ENCODE measurements around the gene SKA2. TPM values are rescaled to one million over a fixed set of nuclear protein-coding genes. Genes with fewer than 3 reads are reported as not detected.
A peak's percentile ranks its signal among the peaks of the same experiment; 100 is the strongest.
"Not testable (repeated sequence)": the region's sequence is repeated elsewhere in the genome, so short reads cannot be mapped to it uniquely, and the experiment has no call there.

Gene SKA2
- total RNA-seq, 2 donors from 2014 or later: 61.7 to 64.0 TPM

GRCh38 chr17:59139939-59140338, 15.0 kb downstream of the SKA2 start:
- Mint-ChIP-seq H3K36me3 (peaks cover 5% of the 10 kb centered on the region), H3K4me3 (no peak overlapping the region), H3K9me3 (no peaks in the 10 kb centered on the region), H3K27ac (no peak overlapping the region), H3K27me3 (no peaks in the 10 kb centered on the region), H3K4me1 (ENCODE audit: low read depth in 2 of 2) (peaks cover 0 to 4% of the 10 kb centered on the region in 2 donors)
- ATAC-seq: no peak
- DNase-seq (ENCODE audit: low spot score): no peak

GRCh38 chr17:59138339-59138738, 16.6 kb downstream of the SKA2 start:
- not testable (repeated sequence) for H3K36me3 Mint-ChIP-seq, H3K4me3 Mint-ChIP-seq

GRCh38 chr17:59131131-59131530, 23.9 kb downstream of the SKA2 start:
- Mint-ChIP-seq H3K36me3 (no peaks in the 10 kb centered on the region), H3K27ac (no peak overlapping the region), H3K9me3 (no peaks in the 10 kb centered on the region), H3K4me3 (no peak overlapping the region), H3K27me3 (no peaks in the 10 kb centered on the region), H3K4me1 (ENCODE audit: low read depth in 2 of 2) (peaks cover 0 to 6% of the 10 kb centered on the region in 2 donors)
- ATAC-seq (no peak), DNase-seq (ENCODE audit: low spot score) (no peak)

More at GRCh38 chr17:59138339-59138738, 16.6 kb downstream of the SKA2 start:
- H3K27me3 Mint-ChIP-seq; H3K27ac Mint-ChIP-seq; H3K9me3 Mint-ChIP-seq; H3K4me1 Mint-ChIP-seq (ENCODE audit: low read depth in 2 of 2); ATAC-seq; DNase-seq (ENCODE audit: low spot score): not testable (repeated sequence)

- no peak for DNase-seq (ENCODE audit: low spot score)
- no peaks in the 10 kb centered on the region for H3K36me3 Mint-ChIP-seq
- H3K4me1 Mint-ChIP-seq (ENCODE audit: low read depth in 2 of 2): peaks cover 0 to 6% of the 10 kb centered on the region in 2 donors
- no peak overlapping the region for H3K4me3 Mint-ChIP-seq
- no peaks in the 10 kb centered on the region for H3K27me3 Mint-ChIP-seq
- no peaks in the 10 kb centered on the region for H3K9me3 Mint-ChIP-seq
- no peak overlapping the region for H3K27ac Mint-ChIP-seq
- ATAC-seq: no peak
Observed at GRCh38 chr17:59129814-59130213, 25.2 kb downstream of the SKA2 start.

- no peak overlapping the region for H3K4me3 Mint-ChIP-seq
- peaks cover 6 to 7% of the 10 kb centered on the region in 2 donors for H3K4me1 Mint-ChIP-seq (ENCODE audit: low read depth in 2 of 2)
- H3K27me3 Mint-ChIP-seq: no peaks in the 10 kb centered on the region
- no peaks in the 10 kb centered on the region for H3K9me3 Mint-ChIP-seq
- H3K36me3 Mint-ChIP-seq: no peaks in the 10 kb centered on the region
- no peak for DNase-seq (ENCODE audit: low spot score)
- H3K27ac Mint-ChIP-seq: peak overlapping the region; percentile 10 to 18
- peak in 1 of 2 donors; percentile 53 for ATAC-seq
Observed at GRCh38 chr17:59126809-59127417, 28.1 kb downstream of the SKA2 start.

GRCh38 chr17:59124665-59125064, 30.3 kb downstream of the SKA2 start:
- Mint-ChIP-seq H3K4me3 (no peak overlapping the region), H3K27me3 (no peaks in the 10 kb centered on the region), H3K27ac (no peak overlapping the region), H3K4me1 (ENCODE audit: low read depth in 2 of 2) (peaks cover 6 to 7% of the 10 kb centered on the region in 2 donors), H3K9me3 (no peaks in the 10 kb centered on the region), H3K36me3 (no peaks in the 10 kb centered on the region)
- DNase-seq (ENCODE audit: low spot score): no peak
- ATAC-seq: peak in 1 of 2 donors; percentile 57

- no peak overlapping the region for H3K4me3 Mint-ChIP-seq
- no peak for DNase-seq (ENCODE audit: low spot score)
- H3K9me3 Mint-ChIP-seq: no peaks in the 10 kb centered on the region
- ATAC-seq: no peak
- H3K36me3 Mint-ChIP-seq: peaks cover 14% of the 10 kb centered on the region
- no peaks in the 10 kb centered on the region for H3K27me3 Mint-ChIP-seq
- no peak overlapping the region for H3K27ac Mint-ChIP-seq
- peaks cover 4 to 7% of the 10 kb centered on the region in 2 donors for H3K4me1 Mint-ChIP-seq (ENCODE audit: low read depth in 2 of 2)
Observed at GRCh38 chr17:59121901-59122480, 33.0 kb downstream of the SKA2 start.

GRCh38 chr17:59115474-59115873, 39.5 kb downstream of the SKA2 start:
- ATAC-seq (no peak), DNase-seq (ENCODE audit: low spot score) (no peak)
- Mint-ChIP-seq H3K27ac (no peak overlapping the region), H3K4me1 (ENCODE audit: low read depth in 2 of 2) (peaks cover 0 to 2% of the 10 kb centered on the region in 2 donors), H3K9me3 (no peaks in the 10 kb centered on the region), H3K27me3 (no peaks in the 10 kb centered on the region), H3K36me3 (peaks cover 14% of the 10 kb centered on the region), H3K4me3 (no peak overlapping the region)

GRCh38 chr17:59111539-59111938, 43.4 kb downstream of the SKA2 start:
- Mint-ChIP-seq H3K9me3 (no peaks in the 10 kb centered on the region), H3K36me3 (no peaks in the 10 kb centered on the region), H3K4me1 (ENCODE audit: low read depth in 2 of 2) (peaks cover 7 to 12% of the 10 kb centered on the region in 2 donors), H3K27ac (peak overlapping the region in 1 of 2 donors; percentile 4), H3K4me3 (no peak overlapping the region), H3K27me3 (no peaks in the 10 kb centered on the region)
- ATAC-seq (no peak), DNase-seq (ENCODE audit: low spot score) (no peak)

- no peak overlapping the region for H3K4me3 Mint-ChIP-seq
- peaks cover 9 to 12% of the 10 kb centered on the region in 2 donors for H3K4me1 Mint-ChIP-seq (ENCODE audit: low read depth in 2 of 2)
- no peaks in the 10 kb centered on the region for H3K36me3 Mint-ChIP-seq
- H3K27me3 Mint-ChIP-seq: no peaks in the 10 kb centered on the region
- DNase-seq (ENCODE audit: low spot score) (no peak), ATAC-seq (no peak)
- no peaks in the 10 kb centered on the region for H3K9me3 Mint-ChIP-seq
- H3K27ac Mint-ChIP-seq: peak overlapping the region in 1 of 2 donors; percentile 4
Observed at GRCh38 chr17:59110973-59111372, 44.0 kb downstream of the SKA2 start.

GRCh38 chr17:59108400-59109102, 46.4 kb downstream of the SKA2 start:
- Mint-ChIP-seq H3K27me3 (no peaks in the 10 kb centered on the region), H3K27ac (no peak overlapping the region), H3K36me3 (no peaks in the 10 kb centered on the region), H3K4me1 (ENCODE audit: low read depth in 2 of 2) (peaks cover 23 to 28% of the 10 kb centered on the region in 2 donors), H3K4me3 (peak overlapping the region; percentile 39), H3K9me3 (no peaks in the 10 kb centered on the region)
- ATAC-seq (no peak), DNase-seq (ENCODE audit: low spot score) (no peak)

- Mint-ChIP-seq H3K4me1 (ENCODE audit: low read depth in 2 of 2) (peaks cover 23 to 29% of the 10 kb centered on the region in 2 donors), H3K36me3 (peaks cover under 1% of the 10 kb centered on the region), H3K27ac (peak overlapping the region; percentile 90 to 97), H3K27me3 (no peaks in the 10 kb centered on the region), H3K4me3 (peak overlapping the region; percentile 79), H3K9me3 (no peaks in the 10 kb centered on the region)
- no peak for DNase-seq (ENCODE audit: low spot score)
- ATAC-seq: peak in 1 of 2 donors; percentile 18
Observed at GRCh38 chr17:59107306-59107670, 47.7 kb downstream of the SKA2 start.

- H3K27me3 Mint-ChIP-seq: no peaks in the 10 kb centered on the region
- peaks cover 6% of the 10 kb centered on the region for H3K36me3 Mint-ChIP-seq
- no peaks in the 10 kb centered on the region for H3K9me3 Mint-ChIP-seq
Observed at GRCh38 chr17:59106463-59107305, 48.3 kb downstream of the SKA2 start, which contains the start of gene TRIM37. TRIM37 (minus strand) TSS chr17:59106880; CDS start chr17:59106461, 419 bp downstream.

More at GRCh38 chr17:59106463-59107305, 48.3 kb downstream of the SKA2 start, which contains the start of gene TRIM37:
- DNase-seq (ENCODE audit: low spot score) (peak; percentile 99), ATAC-seq (peak; percentile 99)
- Mint-ChIP-seq H3K4me3 (peak within 1 kb of the TSS; percentile 79), H3K4me1 (ENCODE audit: low read depth in 2 of 2) (peaks cover 26 to 34% of the 10 kb centered on the region in 2 donors), H3K27ac (peak within 1 kb of the TSS; percentile 90 to 97)

Measured in natural killer cell treated with Interleukin-12 subunit alpha and Interleukin-12 subunit beta and Interleukin-15 and Interleukin-18, amount 100 ng/mL, for 72 hours (primary cell).